Fibroblast of villous mesenchyme (primary cell): ENCODE measurements around the gene TFPT. TPM values are rescaled to one million over a fixed set of nuclear protein-coding genes. Genes with fewer than 3 reads are reported as not detected.

Source experiments
- DNase-seq: peaks from one replicate; pipeline ENCODE4 v3.0.0-alpha.2; 2010; ENCODE audit warnings: low read depth
- H3K4me3 ChIP-seq: 2 replicates; pipeline ENCODE4 v1.5.1; 2011; ENCODE audit warnings: low read depth, mild to moderate bottlenecking, low read length
- total RNA-seq: library from RNA; depleted of rRNA; stranded (reverse); fragments of >200 nt; gene quantifications from 2 replicates; pipeline ENCODE4 v1.2.3, GENCODE V29; 2012
- TF ChIP-seq, protein P1 (sequence below): IDR thresholded peaks from 2 replicates; pipeline ENCODE4 v1.5.1; 2012; ENCODE audit warnings: low read depth, mild to moderate bottlenecking, low read length; ENCODE audit not compliant: insufficient read depth

Gene TFPT
- total RNA-seq, 1 donor = 17.7 TPM

DNA sequence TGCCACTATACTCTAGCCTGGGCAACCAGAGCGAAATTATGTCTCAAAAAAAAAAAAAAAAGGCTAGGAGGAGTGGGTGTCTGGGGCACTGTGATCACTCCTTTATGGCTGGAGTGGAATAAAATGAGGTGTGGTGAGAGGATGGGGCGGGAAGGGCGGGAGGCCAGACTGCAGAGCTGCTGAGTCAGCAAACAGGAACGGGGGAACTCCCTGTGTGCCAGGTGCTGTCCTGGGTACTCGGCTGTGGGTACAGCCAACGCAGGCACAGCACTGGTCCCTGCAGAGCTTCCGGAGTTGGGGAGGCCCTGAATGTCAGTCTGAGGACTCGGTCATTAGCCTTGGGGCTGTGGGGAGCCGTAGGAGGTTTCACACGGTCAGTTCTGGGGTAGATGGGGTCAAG, 5.8 kb upstream of the TFPT start:
- no peak for DNase-seq

DNA sequence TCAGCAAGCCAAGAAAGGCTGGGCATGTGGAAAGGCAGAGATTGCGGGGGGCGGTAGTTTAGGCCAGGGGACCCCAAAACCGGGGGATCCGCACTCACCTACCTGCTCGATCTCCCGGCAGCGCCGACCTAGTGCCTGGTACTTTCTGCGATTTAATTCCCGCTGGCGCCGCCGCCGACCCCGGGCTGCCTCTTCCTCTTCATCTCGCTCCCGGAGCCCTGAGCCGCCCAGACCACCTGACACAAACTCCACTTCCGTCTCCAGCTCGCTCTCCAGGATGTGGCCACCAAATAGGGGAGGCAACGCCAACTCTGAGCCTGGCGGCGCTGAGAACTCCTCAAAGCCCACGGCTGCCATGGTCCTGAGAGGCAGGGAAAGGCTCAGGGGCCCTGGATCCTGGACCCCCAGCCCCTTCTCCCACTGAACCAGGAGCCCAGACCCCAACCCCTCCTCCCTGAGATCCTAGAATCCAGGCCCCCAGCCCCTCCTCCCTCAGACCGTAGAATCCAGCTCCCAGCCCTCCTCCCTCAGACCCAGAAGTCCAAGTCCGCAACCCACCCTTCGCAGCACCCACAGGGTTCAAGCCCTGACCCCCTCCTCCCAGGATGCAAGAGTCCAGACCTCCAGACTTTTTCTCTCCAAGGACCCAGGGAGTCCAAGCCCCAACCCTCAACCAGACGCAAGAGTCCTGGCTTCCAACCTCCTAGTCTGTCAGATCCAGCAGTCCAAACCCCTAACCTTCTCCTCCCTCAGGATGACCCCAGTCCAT, 933 bp downstream of the TFPT start:
- peak; percentile 42 for DNase-seq
- TF ChIP-seq, protein P1, sequence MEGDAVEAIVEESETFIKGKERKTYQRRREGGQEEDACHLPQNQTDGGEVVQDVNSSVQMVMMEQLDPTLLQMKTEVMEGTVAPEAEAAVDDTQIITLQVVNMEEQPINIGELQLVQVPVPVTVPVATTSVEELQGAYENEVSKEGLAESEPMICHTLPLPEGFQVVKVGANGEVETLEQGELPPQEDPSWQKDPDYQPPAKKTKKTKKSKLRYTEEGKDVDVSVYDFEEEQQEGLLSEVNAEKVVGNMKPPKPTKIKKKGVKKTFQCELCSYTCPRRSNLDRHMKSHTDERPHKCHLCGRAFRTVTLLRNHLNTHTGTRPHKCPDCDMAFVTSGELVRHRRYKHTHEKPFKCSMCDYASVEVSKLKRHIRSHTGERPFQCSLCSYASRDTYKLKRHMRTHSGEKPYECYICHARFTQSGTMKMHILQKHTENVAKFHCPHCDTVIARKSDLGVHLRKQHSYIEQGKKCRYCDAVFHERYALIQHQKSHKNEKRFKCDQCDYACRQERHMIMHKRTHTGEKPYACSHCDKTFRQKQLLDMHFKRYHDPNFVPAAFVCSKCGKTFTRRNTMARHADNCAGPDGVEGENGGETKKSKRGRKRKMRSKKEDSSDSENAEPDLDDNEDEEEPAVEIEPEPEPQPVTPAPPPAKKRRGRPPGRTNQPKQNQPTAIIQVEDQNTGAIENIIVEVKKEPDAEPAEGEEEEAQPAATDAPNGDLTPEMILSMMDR = no peak
- peak overlapping the region; percentile 86 for H3K4me3 ChIP-seq

More for the DNA sequence above, 5.8 kb upstream of the TFPT start:
- TF ChIP-seq, protein P1 = no peak
- H3K4me3 ChIP-seq = no peak overlapping the region

DNA sequence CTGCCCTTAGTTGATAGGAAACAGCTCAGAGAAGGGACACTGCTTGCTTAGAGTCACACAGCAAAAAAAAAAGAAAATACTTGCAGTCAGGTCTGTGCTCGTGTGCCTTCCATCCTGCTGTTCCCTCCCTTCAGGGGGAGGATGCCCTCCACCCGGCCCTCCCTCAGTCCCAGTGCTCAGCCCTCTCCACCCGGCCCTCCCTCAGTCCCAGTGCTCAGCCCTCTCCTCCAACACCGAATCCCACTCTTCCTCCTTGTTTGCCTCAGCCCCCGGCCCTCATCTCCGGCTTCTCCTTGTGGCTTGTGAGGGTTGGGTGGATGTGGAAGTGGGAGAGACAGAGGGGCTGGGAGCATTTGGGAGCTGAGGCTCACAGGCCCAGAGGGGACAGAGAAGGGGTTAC, 5.8 kb downstream of the TFPT start:
- DNase-seq = no peak
- TF ChIP-seq, protein P1 = no peak
- H3K4me3 ChIP-seq = no peak overlapping the region

DNA sequence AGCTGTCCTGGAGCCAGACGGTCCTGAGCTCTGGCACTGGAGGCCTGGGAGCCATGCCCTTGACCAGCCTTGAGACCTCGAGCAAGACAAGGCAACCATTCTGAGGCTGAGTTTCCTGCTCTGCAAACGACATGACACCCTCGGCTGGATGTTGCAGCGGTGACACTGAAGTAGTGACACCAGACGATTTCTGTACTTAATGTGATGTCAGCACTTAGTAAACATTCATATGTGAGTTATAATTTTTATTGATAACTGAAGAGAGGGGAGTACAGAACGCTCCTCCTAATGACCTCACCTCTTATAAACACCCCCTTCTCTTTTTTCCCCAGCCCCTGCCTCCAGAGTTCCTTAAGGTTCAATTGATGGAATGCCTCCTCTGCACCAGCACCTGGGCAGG, 7.0 kb downstream of the TFPT start:
- TF ChIP-seq, protein P1 = no peak
- DNase-seq = no peak
- no peak overlapping the region for H3K4me3 ChIP-seq

DNA sequence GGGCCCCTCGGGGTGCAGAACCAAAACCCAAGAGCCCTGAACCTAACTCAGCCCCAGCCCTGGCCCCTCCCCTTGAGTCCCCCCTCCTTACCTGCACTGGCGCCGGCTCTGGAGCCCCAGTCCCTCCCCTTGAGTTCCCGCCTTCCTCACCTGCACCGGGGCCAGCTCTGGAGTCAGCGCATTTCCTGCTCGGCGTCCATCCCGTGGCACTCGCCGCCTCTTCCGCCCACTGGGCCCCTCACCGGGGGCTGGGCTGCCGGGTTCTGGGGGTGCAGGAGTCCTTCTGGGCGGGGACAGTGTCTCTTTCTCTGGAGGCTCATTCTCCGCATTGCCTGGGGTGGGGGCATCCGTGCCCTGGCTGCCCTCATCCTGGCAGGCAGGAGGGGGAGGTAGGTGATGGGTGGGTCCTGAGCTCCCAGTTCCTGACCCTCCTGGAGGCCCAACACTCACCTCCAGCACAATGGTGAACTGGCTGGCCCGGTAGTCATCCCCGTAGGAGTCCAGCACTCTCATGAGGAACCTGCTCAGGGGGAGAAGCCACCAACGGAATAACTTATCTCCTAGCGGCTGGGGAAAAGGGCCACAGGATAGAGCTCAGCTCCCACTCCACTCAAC, 7.5 kb downstream of the TFPT start:
- DNase-seq = no peak
- TF ChIP-seq, protein P1 = no peak
- no peak overlapping the region for H3K4me3 ChIP-seq

DNA sequence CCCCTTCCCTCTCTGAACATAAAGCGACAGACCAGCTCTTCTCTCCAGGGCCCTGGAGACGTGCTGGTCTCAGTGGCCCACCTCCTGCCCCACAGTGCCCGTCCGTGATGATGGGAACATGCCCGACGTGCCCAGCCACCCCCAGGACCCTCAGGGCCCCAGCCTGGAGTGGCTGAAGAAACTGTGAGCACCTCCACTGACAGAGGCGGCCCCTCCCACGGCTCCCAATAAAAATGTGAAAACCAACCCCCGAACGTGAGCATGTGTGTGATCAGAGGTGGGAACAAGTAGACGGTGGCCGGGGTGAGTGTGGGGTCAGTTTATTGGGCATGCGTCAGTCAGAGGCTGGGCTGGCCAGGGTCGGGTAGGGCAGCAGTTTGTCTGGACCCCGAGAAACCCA, 8.7 kb downstream of the TFPT start:
- H3K4me3 ChIP-seq = no peak overlapping the region
- TF ChIP-seq, protein P1 = no peak
- no peak for DNase-seq

DNA sequence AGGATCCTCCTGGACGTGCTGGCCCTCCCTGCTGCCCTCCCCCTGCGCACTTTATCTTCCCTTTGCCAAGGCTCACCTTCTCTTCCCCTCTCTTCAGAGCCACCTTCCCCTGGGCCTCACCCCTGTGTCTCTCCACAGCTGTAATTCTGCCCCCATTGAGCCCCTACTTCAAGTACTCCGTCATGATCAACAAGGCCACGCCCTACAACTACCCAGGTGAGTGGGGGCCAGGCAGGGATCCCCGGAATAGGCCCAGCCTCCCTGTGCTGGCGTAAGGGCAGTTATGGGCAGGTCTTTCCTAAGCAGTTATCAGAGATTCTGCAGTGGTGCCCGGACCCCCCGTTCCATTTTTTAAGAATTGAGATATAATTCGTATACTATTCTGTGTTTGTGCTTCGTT, 9.7 kb downstream of the TFPT start:
- DNase-seq = no peak
- TF ChIP-seq, protein P1 = no peak

More for the DNA sequence above, 9.7 kb downstream of the TFPT start:
- no peak overlapping the region for H3K4me3 ChIP-seq
